Measurements from ENCODE around the gene ZNF830.

The ZNF830 gene

DNA sequence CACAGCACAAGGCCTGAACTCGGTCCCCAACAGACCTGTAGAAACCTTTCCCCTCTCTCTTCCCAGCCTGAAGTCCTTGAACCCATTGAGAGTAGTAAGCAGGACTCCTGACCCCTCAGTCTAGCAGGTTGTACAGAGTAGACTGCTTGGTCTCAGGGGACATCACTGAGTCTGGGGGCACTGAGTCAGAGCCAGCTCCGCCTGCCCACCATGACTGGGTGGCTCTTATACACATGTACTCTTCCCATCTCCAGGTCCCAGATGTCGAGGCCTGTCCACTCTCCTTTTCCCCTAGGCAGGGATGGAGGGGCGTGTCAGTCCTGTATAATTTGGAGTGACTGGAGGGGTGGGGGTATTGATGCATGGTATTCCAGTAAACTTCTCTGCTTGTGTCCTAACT lies 42.4 kb downstream of the ZNF830 start:
- Histone ChIP-seq H3K9ac (ENCODE audit: low read depth in 1 of 2, low read length in 2 of 2) (no peak overlapping the region), H3K4me1 (ENCODE audit: control insufficient read depth in 2 of 2, insufficient read depth in 2 of 2, low read length in 2 of 2) (no peaks in the 10 kb centered on the region), H3K9me3 (ENCODE audit: control insufficient read depth in 2 of 2, low read length in 2 of 2) (no peaks in the 10 kb centered on the region), H3K4me3 (ENCODE audit: low read length in 2 of 2) (no peak overlapping the region), H3K27me3 (ENCODE audit: control insufficient read depth in 2 of 2, insufficient read depth in 2 of 2, low read length in 2 of 2) (no peaks in the 10 kb centered on the region), H3K27ac (ENCODE audit: low read depth in 2 of 2, low read length in 2 of 2) (no peak overlapping the region), H3K36me3 (ENCODE audit: control insufficient read depth in 2 of 2, insufficient read depth in 2 of 2, low read length in 2 of 2) (peaks cover 39 to 55% of the 10 kb centered on the region in 2 donors)

DNA sequence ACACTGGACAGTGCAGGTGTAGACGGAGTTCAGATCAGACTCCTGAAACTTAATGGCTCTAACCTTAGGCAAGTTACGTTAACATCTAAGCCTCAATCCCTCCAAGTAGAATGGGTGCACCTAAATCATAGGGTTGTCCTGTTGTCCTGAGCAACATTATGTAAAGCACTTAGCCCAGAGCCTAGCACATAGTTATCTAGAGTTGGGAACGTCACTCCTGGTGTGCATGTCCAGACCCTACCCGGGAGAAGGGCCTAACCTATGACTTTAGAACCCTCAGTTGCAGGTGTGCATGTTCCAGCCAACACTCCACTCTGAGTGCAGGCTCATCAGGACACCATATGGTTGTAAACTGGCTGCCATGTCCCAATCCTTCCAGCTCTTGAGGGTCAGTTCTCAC lies 45.0 kb downstream of the ZNF830 start:
- H3K36me3 ChIP-seq (ENCODE audit: control insufficient read depth in 2 of 2, insufficient read depth in 2 of 2, low read length in 2 of 2): peaks cover 41 to 53% of the 10 kb centered on the region in 2 donors
- H3K9me3 ChIP-seq (ENCODE audit: control insufficient read depth in 2 of 2, low read length in 2 of 2): no peaks in the 10 kb centered on the region
- H3K27me3 ChIP-seq (ENCODE audit: control insufficient read depth in 2 of 2, insufficient read depth in 2 of 2, low read length in 2 of 2): no peaks in the 10 kb centered on the region
- no peaks in the 10 kb centered on the region for H3K4me1 ChIP-seq (ENCODE audit: control insufficient read depth in 2 of 2, insufficient read depth in 2 of 2, low read length in 2 of 2)
- no peak overlapping the region for H3K27ac ChIP-seq (ENCODE audit: low read depth in 2 of 2, low read length in 2 of 2)
- no peak overlapping the region for H3K4me3 ChIP-seq (ENCODE audit: low read length in 2 of 2)
- H3K9ac ChIP-seq (ENCODE audit: low read depth in 1 of 2, low read length in 2 of 2): no peak overlapping the region

GRCh38 chr17:35006961-35007360 lies 45.6 kb downstream of the ZNF830 start:
- Histone ChIP-seq H3K36me3 (ENCODE audit: control insufficient read depth in 2 of 2, insufficient read depth in 2 of 2, low read length in 2 of 2) (peaks cover 41 to 53% of the 10 kb centered on the region in 2 donors), H3K9ac (ENCODE audit: low read depth in 1 of 2, low read length in 2 of 2) (no peak overlapping the region), H3K4me1 (ENCODE audit: control insufficient read depth in 2 of 2, insufficient read depth in 2 of 2, low read length in 2 of 2) (no peaks in the 10 kb centered on the region), H3K27ac (ENCODE audit: low read depth in 2 of 2, low read length in 2 of 2) (no peak overlapping the region), H3K4me3 (ENCODE audit: low read length in 2 of 2) (no peak overlapping the region), H3K9me3 (ENCODE audit: control insufficient read depth in 2 of 2, low read length in 2 of 2) (no peaks in the 10 kb centered on the region), H3K27me3 (ENCODE audit: control insufficient read depth in 2 of 2, insufficient read depth in 2 of 2, low read length in 2 of 2) (no peaks in the 10 kb centered on the region)

GRCh38 chr17:35010093-35010492 lies 48.8 kb downstream of the ZNF830 start:
- H3K27me3 ChIP-seq (ENCODE audit: control insufficient read depth in 2 of 2, insufficient read depth in 2 of 2, low read length in 2 of 2): no peaks in the 10 kb centered on the region
- peaks cover 34 to 43% of the 10 kb centered on the region in 2 donors for H3K36me3 ChIP-seq (ENCODE audit: control insufficient read depth in 2 of 2, insufficient read depth in 2 of 2, low read length in 2 of 2)
- H3K4me1 ChIP-seq (ENCODE audit: control insufficient read depth in 2 of 2, insufficient read depth in 2 of 2, low read length in 2 of 2): no peaks in the 10 kb centered on the region
- H3K9ac ChIP-seq (ENCODE audit: low read depth in 1 of 2, low read length in 2 of 2): no peak overlapping the region
- no peak overlapping the region for H3K4me3 ChIP-seq (ENCODE audit: low read length in 2 of 2)
- H3K27ac ChIP-seq (ENCODE audit: low read depth in 2 of 2, low read length in 2 of 2): no peak overlapping the region
- no peaks in the 10 kb centered on the region for H3K9me3 ChIP-seq (ENCODE audit: control insufficient read depth in 2 of 2, low read length in 2 of 2)

DNA sequence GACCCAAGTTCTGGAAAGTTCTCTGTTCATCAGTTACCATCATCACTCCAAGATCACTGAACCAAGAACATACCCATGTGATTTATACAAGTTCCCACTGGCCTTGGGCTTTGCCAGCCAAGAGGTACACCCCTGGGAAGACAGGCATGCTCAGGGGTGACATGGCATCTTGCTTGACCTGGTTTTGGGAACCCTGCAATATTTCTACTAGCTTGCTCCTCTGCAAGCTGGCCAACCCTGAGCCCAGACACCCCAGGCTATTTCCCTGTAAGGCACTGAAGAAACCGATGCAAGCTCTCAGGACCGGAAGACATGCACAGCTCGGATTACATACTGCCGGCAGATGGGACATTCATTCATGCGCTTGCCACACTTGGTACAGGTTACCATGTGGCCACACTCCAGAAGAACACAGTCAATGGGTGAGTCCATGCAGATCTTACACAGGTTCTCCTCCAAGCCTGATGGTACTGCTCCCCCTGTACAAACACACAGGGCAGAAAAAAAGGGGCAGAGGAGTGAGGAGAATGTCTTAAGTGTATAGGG lies 50.4 kb downstream of the ZNF830 start:
- Histone ChIP-seq H3K4me1 (ENCODE audit: control insufficient read depth in 2 of 2, insufficient read depth in 2 of 2, low read length in 2 of 2) (no peaks in the 10 kb centered on the region), H3K9me3 (ENCODE audit: control insufficient read depth in 2 of 2, low read length in 2 of 2) (no peaks in the 10 kb centered on the region), H3K27ac (ENCODE audit: low read depth in 2 of 2, low read length in 2 of 2) (no peak overlapping the region), H3K9ac (ENCODE audit: low read depth in 1 of 2, low read length in 2 of 2) (no peak overlapping the region), H3K27me3 (ENCODE audit: control insufficient read depth in 2 of 2, insufficient read depth in 2 of 2, low read length in 2 of 2) (no peaks in the 10 kb centered on the region), H3K4me3 (ENCODE audit: low read length in 2 of 2) (no peak overlapping the region), H3K36me3 (ENCODE audit: control insufficient read depth in 2 of 2, insufficient read depth in 2 of 2, low read length in 2 of 2) (peaks cover 49 to 53% of the 10 kb centered on the region in 2 donors)

Data from mucosa of rectum (tissue), 2 donors.